Gastrocnemius medialis (tissue), 4 donors: ENCODE results near the gene AIG1. TPM values are rescaled to one million over a fixed set of nuclear protein-coding genes. Genes with fewer than 3 reads are reported as not detected.

Experiments
- ATAC-seq, 2 donors: fragments of 150-250 bp; one replicate each; pipeline ENCODE4 v1.9.1; 2016
- DNase-seq, 2 donors: peaks; one replicate each; pipeline ENCODE4 v3.0.0-alpha.2; 2019
- H3K27ac ChIP-seq, 4 donors: fragments of 200-600 bp; sonication (generic); 1 replicate in 1 of 4; 2 replicates in 3 of 4; pipeline ENCODE4 v1.5.1; 2016 to 2018; ENCODE audit warnings: mild to moderate bottlenecking in 2 of 4, moderate library complexity in 1 of 4
- H3K27me3 ChIP-seq, 3 donors: fragments of 200-600 bp; sonication (generic) in 2 of 3; 1 replicate in 1 of 3; 2 replicates in 2 of 3; pipeline versions ENCODE4 v1.5.1 to v1.6.0; 2016 to 2019; ENCODE audit warnings: mild to moderate bottlenecking in 1 of 3, moderate library complexity in 1 of 3
- H3K36me3 ChIP-seq, 2 donors: fragments of 200-600 bp; sonication (generic) in 1 of 2; one replicate each; pipeline ENCODE4 v1.5.1; 2017 to 2018
- H3K4me1 ChIP-seq, 2 donors: fragments of 200-600 bp; sonication (generic) in 1 of 2; one replicate each; pipeline ENCODE4 v1.5.1; 2016 to 2017; ENCODE audit warnings: mild to moderate bottlenecking in 2 of 2
- H3K4me3 ChIP-seq, 4 donors: fragments of 200-600 bp; sonication (generic) in 3 of 4; 1 replicate in 1 of 4; 2 replicates in 3 of 4; pipeline ENCODE4 v1.5.1; 2016 to 2019; ENCODE audit warnings: mild to moderate bottlenecking in 2 of 4
- H3K9me3 ChIP-seq, 3 donors: fragments of 200-600 bp; sonication (generic) in 2 of 3; 1 replicate in 1 of 3; 2 replicates in 2 of 3; pipeline ENCODE4 v1.5.1; 2016 to 2019
- CTCF ChIP-seq, 5 experiments: fragments of 450-650 bp in 3 of 5; fragments of 200-600 bp in 2 of 5; sonication (generic) in 2 of 5; IDR thresholded peaks in 4 of 5; conservative IDR thresholded peaks in 1 of 5; 1 replicate in 4 of 5; 2 replicates in 1 of 5; pipeline ENCODE4 v1.5.1; 2016 to 2019; ENCODE audit warnings: antibody characterized with exemption in 5 of 5, mild to moderate bottlenecking in 3 of 5, moderate library complexity in 3 of 5
- POLR2A ChIP-seq, 2 donors: fragments of 450-650 bp; IDR thresholded peaks; one replicate each; pipeline ENCODE4 v1.6.1; 2017; ENCODE audit warnings: antibody characterized with exemption in 2 of 2, mild to moderate bottlenecking in 2 of 2, moderate library complexity in 2 of 2
- in situ Hi-C, 4 donors: fragments of 200-750 bp; cut with MboI; loops; one replicate each; pipeline versions ENCODE4 v1.15.0 to v1.8.0; 2017; ENCODE audit warnings: low sequenced_read_pairs in 4 of 4
- intact Hi-C: fragments of 100-400 bp; cut with DNase I; formaldehyde crosslinking; loops from one replicate; pipeline ENCODE4 v1.15.1; 2023; ENCODE audit warnings: low total_unique reads
- total RNA-seq, 4 donors: library from RNA; depleted of rRNA; stranded (reverse); fragments of >200 nt; gene quantifications; one replicate each; pipeline versions ENCODE4 v1.1.0 to v1.2.3, GENCODE V29; 2016

AIG1 gene
- total RNA-seq, 4 donors from 2014 or later = 5.3 to 10.3 (median 5.7) TPM

GRCh38 chr6:143126574-143126941 is 65.9 kb downstream of the AIG1 start:
- DNase-seq (no peak), ATAC-seq (no peak)
- Histone ChIP-seq H3K4me3 (no peak overlapping the region), H3K27me3 (no peaks in the 10 kb centered on the region), H3K27ac (no peak overlapping the region), H3K36me3 (peaks cover 0 to 7% of the 10 kb centered on the region in 2 donors), H3K9me3 (peaks cover 0 to 9% (median 0%) of the 10 kb centered on the region in 3 donors), H3K4me1 (no peaks in the 10 kb centered on the region)
- intact Hi-C loops (no loop called here), in situ Hi-C loops (no loop called here)
- no peak for TF ChIP-seq CTCF (IDR thresholded peaks at IDR 0.05 in 4 of 5, conservative IDR thresholded peaks at IDR 0.05 in 1 of 5)
- TF ChIP-seq POLR2A (IDR thresholded peaks at IDR 0.05) = no peak

GRCh38 chr6:143127941-143128680 is 67.4 kb downstream of the AIG1 start:
- H3K4me1 ChIP-seq = no peaks in the 10 kb centered on the region
- intact Hi-C loops (loop anchor here (1.0 kb wide), 1 partner anchor 18 kb away; no protein-coding TSS in a partner anchor), in situ Hi-C loops (no loop called here)
- H3K27ac ChIP-seq = no peak overlapping the region
- H3K9me3 ChIP-seq = peaks cover 0 to 9% (median 0%) of the 10 kb centered on the region in 3 donors
- no peak for ATAC-seq
- H3K36me3 ChIP-seq = peaks cover 0 to 7% of the 10 kb centered on the region in 2 donors
- DNase-seq = no peak
- no peaks in the 10 kb centered on the region for H3K27me3 ChIP-seq
- H3K4me3 ChIP-seq = no peak overlapping the region
- TF ChIP-seq POLR2A (IDR thresholded peaks at IDR 0.05) = no peak
- no peak for TF ChIP-seq CTCF (IDR thresholded peaks at IDR 0.05 in 4 of 5, conservative IDR thresholded peaks at IDR 0.05 in 1 of 5)

- in situ Hi-C loops (no loop called here), intact Hi-C loops (loop anchor here (1.0 kb wide), 1 partner anchor 18 kb away; no protein-coding TSS in a partner anchor)
- DNase-seq (no peak), ATAC-seq (no peak)
- Histone ChIP-seq H3K4me3 (no peak overlapping the region), H3K27ac (no peak overlapping the region), H3K9me3 (peaks cover 0 to 9% (median 0%) of the 10 kb centered on the region in 3 donors), H3K27me3 (no peaks in the 10 kb centered on the region), H3K4me1 (no peaks in the 10 kb centered on the region), H3K36me3 (peaks cover 0 to 7% of the 10 kb centered on the region in 2 donors)
- TF ChIP-seq POLR2A (IDR thresholded peaks at IDR 0.05) = no peak
- TF ChIP-seq CTCF (IDR thresholded peaks at IDR 0.05 in 4 of 5, conservative IDR thresholded peaks at IDR 0.05 in 1 of 5) = no peak
Measured at GRCh38 chr6:143128681-143129015, 68.0 kb downstream of the AIG1 start.

GRCh38 chr6:143130928-143131327 is 70.2 kb downstream of the AIG1 start:
- intact Hi-C loops (no loop called here), in situ Hi-C loops (no loop called here)
- Histone ChIP-seq H3K4me1 (no peaks in the 10 kb centered on the region), H3K36me3 (peaks cover 0 to 7% of the 10 kb centered on the region in 2 donors), H3K27me3 (no peaks in the 10 kb centered on the region), H3K27ac (no peak overlapping the region), H3K9me3 (peaks cover 0 to 9% (median 0%) of the 10 kb centered on the region in 3 donors), H3K4me3 (no peak overlapping the region)
- TF ChIP-seq POLR2A (IDR thresholded peaks at IDR 0.05) (no peak), CTCF (IDR thresholded peaks at IDR 0.05 in 4 of 5, conservative IDR thresholded peaks at IDR 0.05 in 1 of 5) (no peak)
- no peak for DNase-seq
- ATAC-seq = no peak
